GM23338 (cell line): Measurements from ENCODE around the gene FOXK2.

ENCODE experiments used
- CREB1 ChIP-seq: fragments of 250-450 bp; sonication (Bioruptor Pico); IDR thresholded peaks from 2 replicates; pipeline ENCODE4 v1.5.0; 2020; ENCODE audit warnings: low read depth, mild to moderate bottlenecking, moderate library complexity
- CTCF ChIP-seq, 2 experiments: fragments of 200-600 bp in 1 of 2; sonication (generic) in 1 of 2; conservative IDR thresholded peaks; 2 replicates each; pipeline versions ENCODE4 v1.5.1 to v1.6.1; 2016 to 2017; ENCODE audit warnings: antibody characterized with exemption in 2 of 2, low read depth in 2 of 2, mild to moderate bottlenecking in 2 of 2, moderate library complexity in 1 of 2
- ETS1 ChIP-seq: IDR thresholded peaks from 2 replicates; pipeline ENCODE4 v1.6.1; 2016; ENCODE audit warnings: antibody characterized with exemption
- EZH2 ChIP-seq: fragments of 200-600 bp; sonication (generic); IDR thresholded peaks from one replicate; pipeline ENCODE4 v1.8.0; 2017; ENCODE audit warnings: antibody characterized with exemption, mild to moderate bottlenecking, low read depth; ENCODE audit not compliant: unreplicated experiment
- EZH2phosphoT487 ChIP-seq: fragments of 200-600 bp; sonication (generic); IDR thresholded peaks from one replicate; pipeline ENCODE4 v1.8.1; 2018; ENCODE audit warnings: antibody characterized with exemption; ENCODE audit not compliant: unreplicated experiment
- JUNB ChIP-seq: IDR thresholded peaks from one replicate; pipeline ENCODE4 v1.6.1; 2016; ENCODE audit warnings: antibody characterized with exemption; ENCODE audit not compliant: unreplicated experiment
- NANOG ChIP-seq: IDR thresholded peaks from 2 replicates; pipeline ENCODE4 v1.6.1; 2016; ENCODE audit warnings: antibody characterized with exemption, borderline replicate concordance
- POLR2AphosphoS5 ChIP-seq: IDR thresholded peaks from 2 replicates; pipeline ENCODE4 v1.6.1; 2016; ENCODE audit warnings: antibody characterized with exemption, low read depth
- ZNF331 ChIP-seq: fragments of 250-450 bp; sonication (Bioruptor Pico); IDR thresholded peaks from 2 replicates; pipeline ENCODE4 v1.5.0; 2020; ENCODE audit warnings: low read depth, mild to moderate bottlenecking, moderate library complexity
- ZNF462 ChIP-seq: fragments of 250-450 bp; sonication (Bioruptor Pico); IDR thresholded peaks from 2 replicates; pipeline ENCODE4 v1.5.0; 2020; ENCODE audit warnings: mild to moderate bottlenecking, moderate library complexity
- TF ChIP-seq, protein P1 (sequence below): IDR thresholded peaks from one replicate; pipeline ENCODE4 v1.6.1; 2018; ENCODE audit warnings: antibody characterized with exemption; ENCODE audit not compliant: unreplicated experiment

GRCh38 chr17:82619641-82620040 lies 100.1 kb downstream of the FOXK2 start:
- TF ChIP-seq EZH2, result no peak
- TF ChIP-seq POLR2AphosphoS5, result no peak
- TF ChIP-seq, protein P1, sequence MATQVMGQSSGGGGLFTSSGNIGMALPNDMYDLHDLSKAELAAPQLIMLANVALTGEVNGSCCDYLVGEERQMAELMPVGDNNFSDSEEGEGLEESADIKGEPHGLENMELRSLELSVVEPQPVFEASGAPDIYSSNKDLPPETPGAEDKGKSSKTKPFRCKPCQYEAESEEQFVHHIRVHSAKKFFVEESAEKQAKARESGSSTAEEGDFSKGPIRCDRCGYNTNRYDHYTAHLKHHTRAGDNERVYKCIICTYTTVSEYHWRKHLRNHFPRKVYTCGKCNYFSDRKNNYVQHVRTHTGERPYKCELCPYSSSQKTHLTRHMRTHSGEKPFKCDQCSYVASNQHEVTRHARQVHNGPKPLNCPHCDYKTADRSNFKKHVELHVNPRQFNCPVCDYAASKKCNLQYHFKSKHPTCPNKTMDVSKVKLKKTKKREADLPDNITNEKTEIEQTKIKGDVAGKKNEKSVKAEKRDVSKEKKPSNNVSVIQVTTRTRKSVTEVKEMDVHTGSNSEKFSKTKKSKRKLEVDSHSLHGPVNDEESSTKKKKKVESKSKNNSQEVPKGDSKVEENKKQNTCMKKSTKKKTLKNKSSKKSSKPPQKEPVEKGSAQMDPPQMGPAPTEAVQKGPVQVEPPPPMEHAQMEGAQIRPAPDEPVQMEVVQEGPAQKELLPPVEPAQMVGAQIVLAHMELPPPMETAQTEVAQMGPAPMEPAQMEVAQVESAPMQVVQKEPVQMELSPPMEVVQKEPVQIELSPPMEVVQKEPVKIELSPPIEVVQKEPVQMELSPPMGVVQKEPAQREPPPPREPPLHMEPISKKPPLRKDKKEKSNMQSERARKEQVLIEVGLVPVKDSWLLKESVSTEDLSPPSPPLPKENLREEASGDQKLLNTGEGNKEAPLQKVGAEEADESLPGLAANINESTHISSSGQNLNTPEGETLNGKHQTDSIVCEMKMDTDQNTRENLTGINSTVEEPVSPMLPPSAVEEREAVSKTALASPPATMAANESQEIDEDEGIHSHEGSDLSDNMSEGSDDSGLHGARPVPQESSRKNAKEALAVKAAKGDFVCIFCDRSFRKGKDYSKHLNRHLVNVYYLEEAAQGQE, result no peak
- TF ChIP-seq CTCF (conservative IDR thresholded peaks at IDR 0.05; ENCODE audit: low read depth in 2 of 2), result no peak
- no peak for TF ChIP-seq EZH2phosphoT487
- no peak for TF ChIP-seq ZNF331 (CRISPR knock-in tag)
- no peak for TF ChIP-seq JUNB
- no peak for TF ChIP-seq NANOG
- no peak for TF ChIP-seq ZNF462 (CRISPR knock-in tag)
- no peak for TF ChIP-seq CREB1 (CRISPR knock-in tag)
- TF ChIP-seq ETS1, result no peak
